BLaER1 treated with 17β-estradiol and CSF1 and Interleukin-3, amounts not matched to agents 10 nM and 100 nM (cell line): ENCODE measurements around the gene AP5Z1.

Source experiments
- H3K27ac ChIP-seq, 11 experiments: shearing (Covaris generic); formaldehyde crosslinking; 2 replicates each; pipeline ENCODE4 v1.8.1; 2022
- H3K27me3 ChIP-seq, 11 experiments: shearing (Covaris generic); formaldehyde crosslinking; 2 replicates each; pipeline ENCODE4 v1.8.1; 2022
- H3K36me3 ChIP-seq, 11 experiments: shearing (Covaris generic); formaldehyde crosslinking; 2 replicates each; pipeline ENCODE4 v1.8.1; 2022
- H3K4me1 ChIP-seq, 10 experiments: shearing (Covaris generic); formaldehyde crosslinking; 2 replicates each; pipeline ENCODE4 v1.8.1; 2022
- H3K4me2 ChIP-seq, 11 experiments: shearing (Covaris generic); formaldehyde crosslinking; 2 replicates each; pipeline ENCODE4 v1.8.1; 2022
- H3K4me3 ChIP-seq, 10 experiments: shearing (Covaris generic); formaldehyde crosslinking; 2 replicates each; pipeline ENCODE4 v1.8.1; 2022
- H3K9ac ChIP-seq, 11 experiments: shearing (Covaris generic); formaldehyde crosslinking; 2 replicates each; pipeline ENCODE4 v1.8.1; 2022
- H3K9me3 ChIP-seq, 11 experiments: shearing (Covaris generic); formaldehyde crosslinking; replicated peaks in 1 of 11; 2 replicates each; pipeline ENCODE4 v1.8.1; 2022
- H4K20me1 ChIP-seq, 11 experiments: shearing (Covaris generic); formaldehyde crosslinking; 2 replicates each; pipeline ENCODE4 v1.8.1; 2022
- Cebpa-rat ChIP-seq, 11 experiments: shearing (Covaris generic); IDR thresholded peaks; 2 replicates each; pipeline ENCODE4 v1.8.1; 2022

Gene AP5Z1

GRCh38 chr7:4748231-4748681 lies 27.2 kb upstream of the AP5Z1 start:
- Histone ChIP-seq H4K20me1 (peaks cover 30 to 91% (median 50%) of the 10 kb centered on the region in 11 experiments), H3K27me3 (no peaks in the 10 kb centered on the region), H3K27ac (peak overlapping the region; percentile 53 to 95 (median 87); a peak in 21 of 22 replicates), H3K4me1 (peaks cover 47 to 87% (median 84%) of the 10 kb centered on the region in 10 experiments), H3K9me3 (no peaks in the 10 kb centered on the region), H3K9ac (peak overlapping the region; percentile 39 to 82 (median 62); a peak in 21 of 22 replicates), H3K4me2 (peak overlapping the region; percentile 80 to 92 (median 87)), H3K4me3 (peak overlapping the region in 6 of 10 experiments; percentile 1 to 30 (median 23); a peak in 3 of 20 replicates), H3K36me3 (peaks cover 32 to 63% (median 52%) of the 10 kb centered on the region in 11 experiments)
- TF ChIP-seq Cebpa-rat (IDR thresholded peaks at IDR 0.05) = no peak

- Histone ChIP-seq H3K4me2 (peak overlapping the region in 9 of 11 experiments; percentile 80 to 92 (median 85); a peak in 18 of 22 replicates), H4K20me1 (peaks cover 40 to 91% (median 57%) of the 10 kb centered on the region in 11 experiments), H3K4me1 (peaks cover 35 to 76% (median 74%) of the 10 kb centered on the region in 10 experiments), H3K4me3 (no peak overlapping the region), H3K27me3 (no peaks in the 10 kb centered on the region), H3K36me3 (peaks cover 36 to 70% (median 59%) of the 10 kb centered on the region in 11 experiments), H3K27ac (peak overlapping the region in 9 of 11 experiments; percentile 8 to 95 (median 87); a peak in 11 of 22 replicates), H3K9ac (peak overlapping the region in 4 of 11 experiments; percentile 9 to 81 (median 32); a peak in 5 of 22 replicates), H3K9me3 (no peaks in the 10 kb centered on the region)
- no peak for TF ChIP-seq Cebpa-rat (IDR thresholded peaks at IDR 0.05)
Observed at GRCh38 chr7:4749363-4749762, 26.1 kb upstream of the AP5Z1 start.

- H4K20me1 ChIP-seq = peaks cover 40 to 91% (median 56%) of the 10 kb centered on the region in 11 experiments
- H3K4me2 ChIP-seq = peak overlapping the region in 6 of 11 experiments; percentile 80 to 89 (median 86); a peak in 6 of 22 replicates
- H3K9me3 ChIP-seq = no peaks in the 10 kb centered on the region
- H3K9ac ChIP-seq = peak overlapping the region in 1 of 11 experiments; percentile 81; a peak in 1 of 22 replicates
- H3K36me3 ChIP-seq = peaks cover 41 to 74% (median 64%) of the 10 kb centered on the region in 11 experiments
- H3K27me3 ChIP-seq = no peaks in the 10 kb centered on the region
- no peak for TF ChIP-seq Cebpa-rat (IDR thresholded peaks at IDR 0.05)
- H3K4me1 ChIP-seq = peaks cover 32 to 72% (median 70%) of the 10 kb centered on the region in 10 experiments
- H3K27ac ChIP-seq = peak overlapping the region in 7 of 11 experiments; percentile 12 to 95 (median 87); a peak in 7 of 22 replicates
- no peak overlapping the region for H3K4me3 ChIP-seq
Observed at GRCh38 chr7:4749798-4750197, 25.6 kb upstream of the AP5Z1 start.

GRCh38 chr7:4751398-4751947 lies 23.9 kb upstream of the AP5Z1 start:
- peaks cover 40 to 88% (median 60%) of the 10 kb centered on the region in 11 experiments for H4K20me1 ChIP-seq
- peak overlapping the region in 7 of 11 experiments; percentile 15 to 47 (median 23); a peak in 6 of 22 replicates for H3K9ac ChIP-seq
- H3K36me3 ChIP-seq = peaks cover 57 to 90% (median 80%) of the 10 kb centered on the region in 11 experiments
- H3K27ac ChIP-seq = peak overlapping the region in 6 of 11 experiments; percentile 7 to 50 (median 26); a peak in 8 of 22 replicates
- TF ChIP-seq Cebpa-rat (IDR thresholded peaks at IDR 0.05) = no peak
- H3K27me3 ChIP-seq = no peaks in the 10 kb centered on the region
- peaks cover 25 to 58% (median 56%) of the 10 kb centered on the region in 10 experiments for H3K4me1 ChIP-seq
- no peak overlapping the region for H3K4me3 ChIP-seq
- H3K9me3 ChIP-seq = no peaks in the 10 kb centered on the region
- H3K4me2 ChIP-seq = peak overlapping the region in 9 of 11 experiments; percentile 18 to 81 (median 65); a peak in 15 of 22 replicates

GRCh38 chr7:4753598-4754432 lies 21.6 kb upstream of the AP5Z1 start:
- peaks cover 1 to 34% (median 33%) of the 10 kb centered on the region in 10 experiments for H3K4me1 ChIP-seq
- no peak for TF ChIP-seq Cebpa-rat (IDR thresholded peaks at IDR 0.05)
- H4K20me1 ChIP-seq = peaks cover 43 to 72% (median 54%) of the 10 kb centered on the region in 11 experiments
- H3K36me3 ChIP-seq = peaks cover 73 to 98% (median 87%) of the 10 kb centered on the region in 11 experiments
- H3K9me3 ChIP-seq = no peaks in the 10 kb centered on the region
- no peak overlapping the region for H3K9ac ChIP-seq
- no peak overlapping the region for H3K4me2 ChIP-seq
- H3K4me3 ChIP-seq = no peak overlapping the region
- H3K27ac ChIP-seq = no peak overlapping the region
- H3K27me3 ChIP-seq = no peaks in the 10 kb centered on the region

- no peak for TF ChIP-seq Cebpa-rat (IDR thresholded peaks at IDR 0.05)
- H4K20me1 ChIP-seq = peaks cover 39 to 65% (median 46%) of the 10 kb centered on the region in 11 experiments
- no peaks in the 10 kb centered on the region for H3K27me3 ChIP-seq
- no peak overlapping the region for H3K9ac ChIP-seq
- no peak overlapping the region for H3K4me2 ChIP-seq
- no peaks in the 10 kb centered on the region for H3K9me3 ChIP-seq
- H3K36me3 ChIP-seq = peaks cover 77 to 100% (median 88%) of the 10 kb centered on the region in 11 experiments
- H3K4me3 ChIP-seq = no peak overlapping the region
- H3K27ac ChIP-seq = no peak overlapping the region
- H3K4me1 ChIP-seq = peaks cover 0 to 27% (median 26%) of the 10 kb centered on the region in 10 experiments; a peak in 16 of 20 replicates
Observed at GRCh38 chr7:4754433-4755010, 20.9 kb upstream of the AP5Z1 start.

- Histone ChIP-seq H3K36me3 (peaks cover 77 to 100% (median 88%) of the 10 kb centered on the region in 11 experiments), H4K20me1 (peaks cover 35 to 60% (median 41%) of the 10 kb centered on the region in 11 experiments), H3K4me1 (peaks cover 0 to 22% (median 21%) of the 10 kb centered on the region in 10 experiments; a peak in 15 of 20 replicates), H3K27me3 (no peaks in the 10 kb centered on the region), H3K27ac (no peak overlapping the region), H3K4me3 (no peak overlapping the region), H3K9ac (no peak overlapping the region), H3K9me3 (no peaks in the 10 kb centered on the region), H3K4me2 (no peak overlapping the region)
- TF ChIP-seq Cebpa-rat (IDR thresholded peaks at IDR 0.05) = no peak
Observed at GRCh38 chr7:4755045-4755444, 20.4 kb upstream of the AP5Z1 start.

GRCh38 chr7:4758111-4758510 lies 17.3 kb upstream of the AP5Z1 start:
- no peak for TF ChIP-seq Cebpa-rat (IDR thresholded peaks at IDR 0.05)
- Histone ChIP-seq H4K20me1 (peaks cover 16 to 39% (median 18%) of the 10 kb centered on the region in 11 experiments; a peak in 21 of 22 replicates), H3K9me3 (no peaks in the 10 kb centered on the region), H3K36me3 (peaks cover 90 to 100% (median 98%) of the 10 kb centered on the region in 11 experiments), H3K4me2 (no peak overlapping the region), H3K27me3 (no peaks in the 10 kb centered on the region), H3K9ac (no peak overlapping the region), H3K4me1 (peaks cover 0 to 3% (median 0%) of the 10 kb centered on the region in 10 experiments; a peak in 1 of 20 replicates), H3K27ac (no peak overlapping the region), H3K4me3 (no peak overlapping the region)
